NCI-H226 (cell line): ENCODE data around the gene LIN28B.

Source experiments
- DNase-seq: peaks from one replicate; pipeline ENCODE4 v3.0.0-alpha.2; 2015

Gene LIN28B

GRCh38 chr6:105015482-105015881 lies 58.6 kb downstream of the LIN28B start:
- DNase-seq, result peak; percentile 34

- DNase-seq, result no peak
Measured at GRCh38 chr6:105019285-105019684, 62.4 kb downstream of the LIN28B start.

- DNase-seq, result no peak
Measured at GRCh38 chr6:105021399-105021798, 64.5 kb downstream of the LIN28B start.

GRCh38 chr6:105022416-105022815 lies 65.5 kb downstream of the LIN28B start:
- DNase-seq, result no peak

GRCh38 chr6:105024803-105025202 lies 67.9 kb downstream of the LIN28B start:
- DNase-seq, result no peak

DNA sequence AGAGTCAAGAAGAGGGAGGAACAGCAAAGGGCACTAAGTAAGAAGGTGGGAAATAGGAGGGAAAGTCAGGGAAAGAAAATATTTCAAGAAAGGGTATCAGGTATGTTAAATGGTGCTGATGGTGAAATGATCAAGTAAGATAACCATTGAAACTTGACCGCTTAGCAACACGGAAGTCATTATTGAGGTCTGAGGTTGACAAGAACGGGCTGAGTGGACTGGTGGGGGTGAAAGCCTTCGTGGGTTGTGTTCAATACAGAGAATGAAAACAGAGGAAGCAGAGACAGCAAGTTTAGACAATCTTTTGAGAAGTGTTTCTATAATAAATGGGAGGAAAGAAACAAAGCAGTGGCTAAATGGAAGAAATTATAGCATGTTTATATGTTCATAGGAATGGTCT lies 72.0 kb downstream of the LIN28B start:
- no peak for DNase-seq

GRCh38 chr6:105029581-105029980 lies 72.7 kb downstream of the LIN28B start:
- DNase-seq, result no peak

DNA sequence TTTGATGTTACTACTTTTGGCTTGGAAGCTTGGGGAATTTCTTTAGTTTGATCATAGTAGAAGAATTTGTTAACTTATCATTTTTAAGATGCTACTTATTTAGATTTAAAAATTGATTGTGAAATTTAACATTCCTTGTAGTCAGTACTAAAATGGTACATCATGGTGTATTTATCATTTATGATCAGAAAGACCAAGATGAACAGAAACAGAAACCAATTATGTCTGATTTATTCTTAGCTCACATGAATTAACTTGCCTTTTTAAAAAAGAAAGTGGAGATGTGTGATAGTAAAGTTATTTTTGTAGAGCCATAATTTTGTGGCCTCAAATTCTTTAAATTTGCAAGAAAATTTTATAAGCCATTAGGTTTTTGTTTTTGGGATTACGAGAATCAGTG lies 77.6 kb downstream of the LIN28B start:
- no peak for DNase-seq

DNA sequence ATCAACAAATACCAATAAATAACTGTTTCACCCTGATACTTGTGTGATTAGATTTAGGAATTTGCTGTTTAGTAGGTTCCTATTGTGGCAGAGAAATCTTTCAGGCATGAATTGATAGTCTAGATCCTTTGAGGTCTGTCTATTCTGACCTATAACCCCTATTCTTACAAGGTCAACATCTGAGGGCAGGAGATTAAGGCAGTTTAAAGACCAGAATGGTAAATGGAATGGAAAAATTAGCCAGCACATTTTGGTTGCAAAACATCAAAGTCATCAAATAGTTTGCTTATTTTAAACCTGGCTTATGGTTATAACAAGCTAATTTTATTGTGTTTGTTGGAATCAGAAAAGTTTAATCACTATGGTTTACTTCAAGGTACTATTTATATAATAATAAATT lies 78.4 kb downstream of the LIN28B start:
- no peak for DNase-seq

- no peak for DNase-seq
Measured at GRCh38 chr6:105036351-105036750, 79.4 kb downstream of the LIN28B start.

- DNase-seq, result no peak
Measured at GRCh38 chr6:105038259-105038658, 81.4 kb downstream of the LIN28B start.

- no peak for DNase-seq
Measured at GRCh38 chr6:105041880-105042279, 85.0 kb downstream of the LIN28B start.

DNA sequence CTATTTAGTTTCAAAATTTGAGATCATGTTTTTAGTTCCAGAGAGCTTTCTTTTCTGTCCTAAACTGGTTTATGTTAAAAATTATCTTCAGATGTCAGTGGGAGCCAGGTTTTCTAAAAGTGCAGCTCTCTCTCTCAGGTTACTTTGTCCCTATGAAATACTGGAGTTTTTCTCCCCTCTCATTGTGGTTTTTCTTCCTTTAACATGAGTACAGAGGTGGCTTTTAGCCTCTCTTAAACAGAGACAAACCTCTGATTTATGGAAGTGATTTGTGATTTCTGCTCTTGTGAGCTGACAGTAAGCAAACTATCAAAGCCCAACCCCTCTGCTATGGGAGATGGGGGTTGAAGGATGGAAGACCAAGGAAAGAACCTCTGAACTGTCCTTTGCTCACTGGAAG lies 85.7 kb downstream of the LIN28B start:
- no peak for DNase-seq

DNA sequence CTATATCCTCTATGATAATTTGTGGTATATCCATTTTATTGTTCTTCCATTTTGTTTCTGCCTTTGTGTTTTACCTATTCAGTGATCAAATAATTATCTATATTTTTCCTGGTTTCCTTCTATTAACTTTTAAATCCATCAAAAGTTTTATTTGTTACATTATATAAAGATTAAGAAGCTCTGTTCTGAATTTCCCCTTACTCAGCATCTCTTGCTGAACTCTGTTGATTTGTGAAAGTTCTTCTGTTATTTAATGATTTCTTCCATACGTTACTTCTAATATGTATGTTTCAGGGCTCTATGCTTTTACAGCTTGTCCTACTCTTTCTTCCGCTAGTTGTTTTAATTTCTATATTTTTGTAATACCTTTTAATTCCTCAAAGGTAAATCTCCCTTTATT lies 87.1 kb downstream of the LIN28B start:
- DNase-seq, result no peak

GRCh38 chr6:105045526-105045925 lies 88.6 kb downstream of the LIN28B start:
- no peak for DNase-seq

DNA sequence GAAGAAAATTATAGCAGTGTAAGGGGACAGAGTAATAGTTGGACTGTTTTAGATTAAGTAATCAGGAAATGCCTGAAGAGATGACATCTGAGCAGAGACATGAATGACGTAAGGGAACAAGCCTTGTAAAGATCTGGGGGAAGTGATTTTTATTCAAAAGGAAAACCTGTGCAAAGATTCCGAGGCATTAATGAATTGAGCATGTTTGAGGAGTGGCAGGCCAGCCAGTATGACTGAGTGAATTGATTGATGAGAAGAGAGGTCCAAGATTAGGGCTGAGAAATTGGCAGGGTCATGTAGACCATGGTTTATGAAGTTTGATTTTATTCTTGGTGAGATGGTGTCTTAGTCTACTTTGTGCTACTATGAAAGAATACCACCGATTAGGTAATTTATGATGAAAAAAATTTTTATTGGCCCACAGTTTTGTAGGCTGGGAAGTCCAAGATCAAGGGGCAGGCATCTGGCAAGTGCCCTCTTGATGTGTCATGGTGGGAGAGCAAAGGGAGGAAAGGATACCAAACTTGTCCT lies 95.1 kb downstream of the LIN28B start:
- DNase-seq, result no peak

GRCh38 chr6:105056646-105057045 lies 99.7 kb downstream of the LIN28B start:
- no peak for DNase-seq

- no peak for DNase-seq
Measured at GRCh38 chr6:105057160-105057559, 100.3 kb downstream of the LIN28B start.

DNA sequence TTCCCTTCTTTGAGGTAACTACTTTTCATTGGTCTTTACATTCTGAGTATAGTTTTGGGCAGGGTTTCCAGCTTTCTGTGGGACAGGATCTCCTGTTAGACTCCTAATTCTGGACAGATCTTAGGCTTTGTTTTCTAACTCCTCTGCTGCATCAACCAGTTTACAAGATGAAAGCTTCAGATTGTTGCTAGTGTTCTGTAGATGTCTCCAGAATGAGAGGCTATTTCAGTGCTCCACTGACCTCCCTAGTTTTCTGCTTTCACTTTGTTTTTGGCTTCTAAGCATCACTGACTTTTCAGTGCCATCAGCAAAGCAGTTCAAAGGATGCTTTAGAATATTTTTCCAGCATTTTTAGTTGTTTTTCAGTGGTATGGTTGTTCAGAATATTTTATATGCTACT lies 101.4 kb downstream of the LIN28B start:
- no peak for DNase-seq

DNA sequence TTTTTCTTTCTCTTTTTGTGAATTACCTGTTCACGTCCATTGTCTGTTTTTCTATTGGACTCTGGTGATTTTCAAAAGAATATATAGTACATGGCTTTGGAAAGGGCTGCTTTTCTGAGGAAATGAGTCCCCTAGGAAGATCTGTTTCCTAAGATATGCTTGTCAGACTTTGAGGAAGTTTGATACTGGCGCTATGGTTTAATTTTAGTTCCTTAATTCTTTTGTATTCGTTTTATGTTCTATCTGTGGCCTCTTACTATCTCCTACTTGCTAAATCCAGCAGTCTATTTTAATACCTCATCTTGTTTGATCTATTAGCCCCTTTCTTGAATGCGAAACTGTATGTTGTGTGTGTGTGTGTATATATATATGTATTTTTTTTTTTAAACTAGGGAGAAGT lies 101.9 kb downstream of the LIN28B start:
- no peak for DNase-seq

GRCh38 chr6:105066233-105066632 lies 109.3 kb downstream of the LIN28B start:
- DNase-seq, result no peak

- no peak for DNase-seq
Measured at GRCh38 chr6:105066836-105067235, 109.9 kb downstream of the LIN28B start.

DNA sequence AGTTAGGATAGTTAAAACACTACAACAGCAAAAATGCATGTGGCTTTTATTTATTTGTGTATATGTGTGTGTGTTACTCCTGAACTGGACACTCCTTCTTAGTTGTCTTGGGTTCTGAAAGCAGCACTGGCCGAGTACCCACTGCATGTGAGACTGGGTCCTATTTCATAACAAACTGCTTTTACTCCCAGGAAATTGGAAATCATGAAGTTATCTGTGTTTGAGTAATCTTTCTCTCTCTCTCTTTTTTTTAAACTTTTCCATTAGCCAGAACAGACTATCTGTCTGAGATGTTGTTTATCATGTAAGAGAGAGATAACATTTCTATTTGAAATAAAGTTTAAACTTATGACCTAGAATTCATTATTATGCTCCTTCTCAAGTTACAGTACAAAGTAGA lies 110.4 kb downstream of the LIN28B start:
- no peak for DNase-seq

DNA sequence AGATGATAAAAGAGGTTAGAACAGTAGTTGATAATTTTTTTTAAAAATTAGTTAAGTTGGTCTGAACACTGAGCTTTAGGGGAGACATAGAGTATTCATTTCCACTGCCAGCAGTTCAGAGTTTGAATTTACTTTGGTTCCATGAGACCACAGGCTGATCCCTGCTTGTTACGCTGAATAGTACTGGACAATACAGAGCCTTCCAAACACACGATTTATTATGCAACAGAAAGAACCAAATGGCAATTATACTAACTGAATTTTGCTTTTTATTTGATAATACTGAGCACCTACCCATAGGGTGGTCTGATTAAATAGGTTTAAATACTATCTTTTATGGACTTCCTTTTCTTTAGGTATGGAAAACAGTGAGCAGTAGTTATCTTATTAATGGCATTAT lies 111.5 kb downstream of the LIN28B start:
- no peak for DNase-seq

GRCh38 chr6:105069821-105070445 lies 113.0 kb downstream of the LIN28B start:
- DNase-seq, result no peak
